ENCODE measurements around the gene NRXN3.
"Not testable (repeated sequence)": the region's sequence is repeated elsewhere in the genome, so short reads cannot be mapped to it uniquely, and the experiment has no call there.

Gene NRXN3

DNA sequence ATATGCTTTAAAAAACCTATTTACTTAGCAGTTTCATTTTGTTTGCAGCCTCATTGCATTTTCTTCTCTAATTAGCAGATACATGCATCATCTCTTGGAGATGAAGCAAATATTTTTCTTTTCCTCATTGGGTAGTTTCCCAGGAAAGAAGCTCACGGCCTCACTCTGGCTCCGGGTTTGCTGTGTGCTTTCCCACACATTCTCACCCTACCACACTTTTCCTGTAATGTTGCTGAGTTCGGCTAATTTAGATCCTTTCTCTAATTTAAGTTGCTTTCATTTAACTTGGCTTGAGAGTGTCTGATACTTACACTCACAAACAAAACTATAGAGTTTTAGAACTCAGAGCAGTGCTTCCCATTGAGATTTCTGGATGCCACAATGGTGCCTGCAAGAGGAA is 928.2 kb downstream of the NRXN3 start:
- Histone ChIP-seq H3K36me3 (ENCODE audit: control insufficient read depth in 5 of 5, insufficient read depth in 5 of 5, low read length in 5 of 5) (no peaks in the 10 kb centered on the region), H3K4me3 (ENCODE audit: low read depth in 1 of 5, low read length in 5 of 5) (no peak overlapping the region), H3K27me3 (ENCODE audit: control insufficient read depth in 5 of 5, insufficient read depth in 4 of 5, low read length in 5 of 5) (peaks cover 0 to 11% (median 0%) of the 10 kb centered on the region in 5 donors), H3K9me3 (ENCODE audit: control insufficient read depth in 5 of 5, low read length in 5 of 5) (no peaks in the 10 kb centered on the region), H3K27ac (ENCODE audit: low read depth, low read length) (no peak overlapping the region), H3K9ac (ENCODE audit: low read length in 5 of 5) (no peak overlapping the region), H3K4me1 (ENCODE audit: control insufficient read depth in 5 of 5, insufficient read depth in 5 of 5, low read length in 5 of 5) (no peaks in the 10 kb centered on the region)

DNA sequence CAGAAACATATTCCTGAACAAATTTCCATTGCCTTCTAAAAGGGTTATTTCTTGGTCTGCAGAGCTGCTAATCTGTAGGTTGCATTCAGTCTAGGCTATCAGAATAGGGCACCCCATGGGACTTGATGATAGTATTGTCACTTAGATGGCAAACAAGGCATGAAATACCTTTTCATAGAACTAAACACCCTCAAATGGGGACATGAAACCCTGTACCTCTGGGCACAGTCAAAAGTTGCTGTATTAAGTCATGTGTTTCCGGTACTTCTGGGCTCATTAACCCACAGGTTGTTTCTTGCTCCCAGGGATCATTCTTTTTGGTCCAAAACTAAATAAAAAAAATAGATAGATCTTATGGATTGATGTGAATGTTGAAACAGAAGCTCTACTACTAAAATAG is 930.4 kb downstream of the NRXN3 start:
- Histone ChIP-seq H3K9me3 (ENCODE audit: control insufficient read depth in 5 of 5, low read length in 5 of 5) (no peaks in the 10 kb centered on the region), H3K27ac (ENCODE audit: low read depth, low read length) (no peak overlapping the region), H3K9ac (ENCODE audit: low read length in 5 of 5) (no peak overlapping the region), H3K36me3 (ENCODE audit: control insufficient read depth in 5 of 5, insufficient read depth in 5 of 5, low read length in 5 of 5) (no peaks in the 10 kb centered on the region), H3K4me1 (ENCODE audit: control insufficient read depth in 5 of 5, insufficient read depth in 5 of 5, low read length in 5 of 5) (no peaks in the 10 kb centered on the region), H3K27me3 (ENCODE audit: control insufficient read depth in 5 of 5, insufficient read depth in 4 of 5, low read length in 5 of 5) (peaks cover 0 to 11% (median 0%) of the 10 kb centered on the region in 5 donors), H3K4me3 (ENCODE audit: low read depth in 1 of 5, low read length in 5 of 5) (no peak overlapping the region)

DNA sequence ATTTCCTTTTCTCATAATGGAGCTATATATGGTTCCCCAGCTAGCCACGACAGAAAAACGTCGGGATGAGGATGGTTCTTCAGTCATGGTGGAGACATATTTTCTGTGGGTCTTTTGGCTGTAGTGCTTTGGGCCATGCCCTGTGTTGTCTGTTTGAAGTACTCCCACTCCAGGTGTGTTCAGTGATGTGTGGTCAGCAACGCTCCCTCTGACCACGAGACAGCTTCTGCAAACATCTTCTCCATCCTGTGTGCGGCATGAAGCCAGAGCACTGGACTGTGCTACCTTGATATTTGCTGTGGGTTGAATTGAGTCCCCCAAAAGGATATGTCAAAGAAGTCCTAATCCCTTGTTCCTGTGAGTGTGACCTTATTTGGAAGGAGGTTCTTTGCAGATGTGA is 931.2 kb downstream of the NRXN3 start:
- no peak overlapping the region for H3K4me3 ChIP-seq (ENCODE audit: low read depth in 1 of 5, low read length in 5 of 5)
- H3K9me3 ChIP-seq (ENCODE audit: control insufficient read depth in 5 of 5, low read length in 5 of 5) = no peaks in the 10 kb centered on the region
- peaks cover 0 to 11% (median 0%) of the 10 kb centered on the region in 5 donors for H3K27me3 ChIP-seq (ENCODE audit: control insufficient read depth in 5 of 5, insufficient read depth in 4 of 5, low read length in 5 of 5)
- H3K4me1 ChIP-seq (ENCODE audit: control insufficient read depth in 5 of 5, insufficient read depth in 5 of 5, low read length in 5 of 5) = no peaks in the 10 kb centered on the region
- no peaks in the 10 kb centered on the region for H3K36me3 ChIP-seq (ENCODE audit: control insufficient read depth in 5 of 5, insufficient read depth in 5 of 5, low read length in 5 of 5)
- no peak overlapping the region for H3K9ac ChIP-seq (ENCODE audit: low read length in 5 of 5)
- no peak overlapping the region for H3K27ac ChIP-seq (ENCODE audit: low read depth, low read length)

DNA sequence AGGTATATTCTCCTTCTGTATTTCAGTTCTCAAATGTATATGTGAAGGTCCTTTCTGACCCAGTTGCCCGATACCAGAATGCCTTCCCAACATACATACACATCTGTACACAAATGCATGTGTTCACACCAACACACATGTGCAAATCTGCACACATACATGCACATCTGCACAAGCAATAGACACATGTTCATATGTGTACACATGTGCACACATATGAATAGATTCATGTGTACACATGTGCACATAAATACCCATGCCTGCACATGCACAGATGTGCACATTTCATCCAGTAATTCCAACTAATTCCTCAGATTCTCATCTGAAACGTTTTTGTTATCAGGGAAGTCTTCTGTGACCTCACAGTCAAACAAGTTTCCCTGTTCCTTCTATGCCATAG is 933.6 kb downstream of the NRXN3 start:
- Histone ChIP-seq H3K27me3 (ENCODE audit: control insufficient read depth in 5 of 5, insufficient read depth in 4 of 5, low read length in 5 of 5) (peaks cover 0 to 7% (median 0%) of the 10 kb centered on the region in 5 donors), H3K4me1 (ENCODE audit: control insufficient read depth in 5 of 5, insufficient read depth in 5 of 5, low read length in 5 of 5) (no peaks in the 10 kb centered on the region), H3K9me3 (ENCODE audit: control insufficient read depth in 5 of 5, low read length in 5 of 5) (no peaks in the 10 kb centered on the region), H3K27ac (ENCODE audit: low read depth, low read length) (no peak overlapping the region), H3K36me3 (ENCODE audit: control insufficient read depth in 5 of 5, insufficient read depth in 5 of 5, low read length in 5 of 5) (no peaks in the 10 kb centered on the region), H3K9ac (ENCODE audit: low read length in 5 of 5) (no peak overlapping the region), H3K4me3 (ENCODE audit: low read depth in 1 of 5, low read length in 5 of 5) (no peak overlapping the region)

DNA sequence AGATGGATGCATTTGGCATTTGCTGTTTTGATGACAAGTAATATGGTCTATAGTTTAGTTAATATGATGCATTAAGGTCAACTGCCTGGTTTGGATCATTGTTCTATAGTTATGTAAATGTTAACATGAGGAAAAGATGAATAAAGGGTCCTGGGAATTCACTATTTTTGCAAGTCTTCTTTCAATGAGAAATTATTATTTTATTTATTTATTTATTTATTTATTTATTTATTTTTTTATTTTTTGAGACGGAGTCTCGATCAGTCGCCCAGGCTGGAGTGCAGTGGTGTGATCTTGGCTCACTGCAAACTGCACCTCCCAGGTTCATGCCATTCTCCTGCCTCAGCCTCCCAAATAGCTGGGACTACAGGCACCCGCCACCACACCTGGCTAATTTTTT is 940.4 kb downstream of the NRXN3 start:
- not testable (repeated sequence) for H3K9me3 ChIP-seq (ENCODE audit: control insufficient read depth in 5 of 5, low read length in 5 of 5); H3K27ac ChIP-seq (ENCODE audit: low read depth, low read length); H3K4me1 ChIP-seq (ENCODE audit: control insufficient read depth in 5 of 5, insufficient read depth in 5 of 5, low read length in 5 of 5); H3K27me3 ChIP-seq (ENCODE audit: control insufficient read depth in 5 of 5, insufficient read depth in 4 of 5, low read length in 5 of 5); H3K4me3 ChIP-seq (ENCODE audit: low read depth in 1 of 5, low read length in 5 of 5); H3K36me3 ChIP-seq (ENCODE audit: control insufficient read depth in 5 of 5, insufficient read depth in 5 of 5, low read length in 5 of 5); H3K9ac ChIP-seq (ENCODE audit: low read length in 5 of 5)

DNA sequence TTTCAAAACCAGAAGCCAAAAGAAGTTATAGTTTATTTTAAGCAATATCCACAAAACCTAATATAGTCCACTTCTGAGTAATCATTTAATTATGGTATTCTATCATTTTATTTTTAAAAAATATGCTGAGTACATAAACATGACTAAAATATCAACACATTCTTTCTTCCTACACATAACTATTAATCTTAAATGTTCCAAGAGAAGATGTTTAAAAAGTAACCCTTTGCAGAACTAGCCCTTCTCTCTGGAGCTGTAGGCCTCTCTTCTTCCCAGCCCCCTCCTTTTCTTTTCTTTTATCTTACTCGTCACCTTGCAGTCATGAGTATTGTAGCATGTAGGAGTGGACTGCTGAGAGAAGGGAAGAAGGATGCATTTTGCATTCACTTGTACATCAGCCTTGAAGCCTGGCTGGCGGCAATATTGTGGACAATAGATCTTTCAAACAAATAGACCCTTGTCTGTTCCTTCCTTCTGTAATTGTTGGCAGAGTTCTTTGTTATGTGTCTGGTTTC is 941.9 kb downstream of the NRXN3 start:
- Histone ChIP-seq H3K4me3 (ENCODE audit: low read depth in 1 of 5, low read length in 5 of 5) (no peak overlapping the region), H3K9ac (ENCODE audit: low read length in 5 of 5) (no peak overlapping the region), H3K36me3 (ENCODE audit: control insufficient read depth in 5 of 5, insufficient read depth in 5 of 5, low read length in 5 of 5) (no peaks in the 10 kb centered on the region), H3K9me3 (ENCODE audit: control insufficient read depth in 5 of 5, low read length in 5 of 5) (no peaks in the 10 kb centered on the region), H3K4me1 (ENCODE audit: control insufficient read depth in 5 of 5, insufficient read depth in 5 of 5, low read length in 5 of 5) (no peaks in the 10 kb centered on the region), H3K27me3 (ENCODE audit: control insufficient read depth in 5 of 5, insufficient read depth in 4 of 5, low read length in 5 of 5) (peaks cover 0 to 3% (median 0%) of the 10 kb centered on the region in 5 donors), H3K27ac (ENCODE audit: low read depth, low read length) (no peak overlapping the region)

DNA sequence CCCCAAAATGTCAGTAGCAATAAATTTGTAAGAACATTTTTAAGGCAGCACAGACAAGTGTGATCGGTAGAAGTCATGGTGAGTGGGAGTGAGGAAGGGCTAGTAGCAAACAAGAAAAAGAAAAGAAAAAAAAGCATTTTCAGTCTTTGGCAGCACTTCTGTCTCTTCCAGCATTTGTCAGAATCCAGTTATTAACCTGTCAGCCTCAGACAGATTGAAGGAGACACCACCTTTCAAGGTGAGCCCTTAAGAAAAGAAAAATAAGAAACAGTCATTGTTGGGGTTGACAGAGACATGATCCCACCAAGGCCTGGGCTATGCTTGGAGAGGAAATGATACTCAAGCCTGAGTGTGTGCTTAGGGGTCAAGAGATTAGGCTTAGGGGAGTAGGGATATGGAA is 947.4 kb downstream of the NRXN3 start:
- peaks cover 0 to 3% (median 0%) of the 10 kb centered on the region in 5 donors for H3K9me3 ChIP-seq (ENCODE audit: control insufficient read depth in 5 of 5, low read length in 5 of 5)
- no peak overlapping the region for H3K4me3 ChIP-seq (ENCODE audit: low read depth in 1 of 5, low read length in 5 of 5)
- peaks cover 0 to 3% (median 0%) of the 10 kb centered on the region in 5 donors for H3K27me3 ChIP-seq (ENCODE audit: control insufficient read depth in 5 of 5, insufficient read depth in 4 of 5, low read length in 5 of 5)
- no peak overlapping the region for H3K27ac ChIP-seq (ENCODE audit: low read depth, low read length)
- no peaks in the 10 kb centered on the region for H3K36me3 ChIP-seq (ENCODE audit: control insufficient read depth in 5 of 5, insufficient read depth in 5 of 5, low read length in 5 of 5)
- no peaks in the 10 kb centered on the region for H3K4me1 ChIP-seq (ENCODE audit: control insufficient read depth in 5 of 5, insufficient read depth in 5 of 5, low read length in 5 of 5)
- H3K9ac ChIP-seq (ENCODE audit: low read length in 5 of 5) = no peak overlapping the region

DNA sequence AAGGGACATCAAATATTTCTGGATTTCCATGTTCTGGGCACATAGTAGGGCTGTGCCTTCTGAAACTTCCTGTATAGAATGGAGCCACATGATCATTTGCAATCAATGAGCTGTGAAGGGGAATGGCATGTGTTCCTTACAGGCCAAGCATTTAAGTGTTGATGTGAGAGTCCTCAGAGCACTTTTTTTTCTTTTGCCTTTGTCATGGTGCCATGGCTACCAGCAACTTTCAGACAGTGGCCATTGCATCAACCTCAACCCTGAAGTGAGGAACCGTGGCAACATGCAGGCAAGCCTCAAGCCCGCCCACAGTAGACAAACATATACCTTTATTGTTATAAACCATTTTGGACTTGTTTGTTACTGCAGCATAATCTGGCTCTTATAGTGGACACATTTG is 948.1 kb downstream of the NRXN3 start:
- Histone ChIP-seq H3K4me3 (ENCODE audit: low read depth in 1 of 5, low read length in 5 of 5) (no peak overlapping the region), H3K36me3 (ENCODE audit: control insufficient read depth in 5 of 5, insufficient read depth in 5 of 5, low read length in 5 of 5) (no peaks in the 10 kb centered on the region), H3K27me3 (ENCODE audit: control insufficient read depth in 5 of 5, insufficient read depth in 4 of 5, low read length in 5 of 5) (peaks cover 0 to 3% (median 0%) of the 10 kb centered on the region in 5 donors), H3K27ac (ENCODE audit: low read depth, low read length) (no peak overlapping the region), H3K9me3 (ENCODE audit: control insufficient read depth in 5 of 5, low read length in 5 of 5) (peaks cover 0 to 3% (median 0%) of the 10 kb centered on the region in 5 donors), H3K4me1 (ENCODE audit: control insufficient read depth in 5 of 5, insufficient read depth in 5 of 5, low read length in 5 of 5) (no peaks in the 10 kb centered on the region), H3K9ac (ENCODE audit: low read length in 5 of 5) (no peak overlapping the region)

DNA sequence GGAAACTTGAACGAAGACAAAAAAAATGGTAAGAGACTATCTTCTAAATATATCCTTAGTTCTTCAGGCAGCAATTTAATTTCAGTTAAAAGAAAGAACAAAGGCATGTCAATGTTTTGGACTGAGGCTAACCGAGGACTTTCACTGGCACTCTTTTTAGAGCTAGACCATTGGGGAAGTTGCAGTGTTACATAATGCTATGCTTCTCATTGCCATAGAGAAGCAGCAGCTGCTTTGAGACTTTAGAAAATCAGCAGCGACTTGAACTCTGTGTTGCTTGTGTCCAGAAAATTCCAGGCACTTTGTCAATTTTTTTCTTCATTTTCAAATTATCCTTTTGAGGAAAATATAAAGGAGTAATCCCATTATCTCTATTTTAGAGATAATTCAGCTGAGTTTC is 964.2 kb downstream of the NRXN3 start:
- Histone ChIP-seq H3K4me3 (ENCODE audit: low read depth in 1 of 5, low read length in 5 of 5) (no peak overlapping the region), H3K9me3 (ENCODE audit: control insufficient read depth in 5 of 5, low read length in 5 of 5) (no peaks in the 10 kb centered on the region), H3K27me3 (ENCODE audit: control insufficient read depth in 5 of 5, insufficient read depth in 4 of 5, low read length in 5 of 5) (no peaks in the 10 kb centered on the region), H3K9ac (ENCODE audit: low read length in 5 of 5) (no peak overlapping the region), H3K27ac (ENCODE audit: low read depth, low read length) (no peak overlapping the region), H3K36me3 (ENCODE audit: control insufficient read depth in 5 of 5, insufficient read depth in 5 of 5, low read length in 5 of 5) (no peaks in the 10 kb centered on the region), H3K4me1 (ENCODE audit: control insufficient read depth in 5 of 5, insufficient read depth in 5 of 5, low read length in 5 of 5) (no peaks in the 10 kb centered on the region)

DNA sequence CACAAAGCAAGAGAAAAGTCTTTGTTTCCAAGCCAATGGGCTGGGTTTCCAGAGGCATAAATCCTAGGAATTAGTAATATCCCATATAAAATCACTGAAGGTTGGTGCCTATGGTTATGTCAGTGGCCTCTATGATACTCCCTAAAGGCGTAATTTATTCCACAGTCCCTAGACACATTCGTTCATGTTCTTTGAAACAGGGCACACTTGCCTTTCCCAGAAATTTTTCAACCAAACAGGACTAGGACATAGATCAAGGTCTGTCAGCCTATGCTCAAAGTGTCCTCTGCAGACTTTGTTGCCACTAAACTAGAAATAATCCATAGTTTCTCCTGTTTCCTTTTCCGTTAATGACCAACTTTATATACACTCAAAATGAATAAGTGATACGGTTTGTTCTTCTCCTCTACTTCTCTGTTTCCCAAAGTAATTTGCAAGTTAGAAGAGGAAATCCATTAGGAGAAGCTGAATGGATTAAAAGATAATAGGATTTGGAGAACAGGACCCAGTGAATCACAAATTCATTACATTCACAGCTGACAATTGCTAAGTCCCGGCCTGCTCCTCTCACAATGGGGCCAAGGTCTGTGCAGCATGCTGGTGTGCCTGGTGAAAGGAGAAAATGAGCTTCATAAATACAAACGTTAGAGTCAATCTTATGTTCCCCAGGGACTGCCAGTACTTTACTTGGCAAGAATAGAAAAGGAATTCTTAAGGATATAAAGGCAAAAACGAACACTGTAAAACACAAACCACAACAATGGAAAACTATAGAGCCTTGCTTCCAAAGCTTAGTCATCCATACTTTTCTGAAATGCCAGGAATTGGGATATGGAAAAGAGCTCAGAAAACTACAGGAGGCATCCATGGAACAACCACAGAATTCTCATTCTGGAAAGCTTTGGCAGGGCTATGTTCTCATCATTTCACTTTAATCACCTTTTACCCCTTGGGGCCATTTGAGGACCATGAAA is 966.2 kb downstream of the NRXN3 start:
- H3K9ac ChIP-seq (ENCODE audit: low read length in 5 of 5) = no peak overlapping the region
- H3K4me1 ChIP-seq (ENCODE audit: control insufficient read depth in 5 of 5, insufficient read depth in 5 of 5, low read length in 5 of 5) = no peaks in the 10 kb centered on the region
- H3K27me3 ChIP-seq (ENCODE audit: control insufficient read depth in 5 of 5, insufficient read depth in 4 of 5, low read length in 5 of 5) = no peaks in the 10 kb centered on the region
- no peaks in the 10 kb centered on the region for H3K9me3 ChIP-seq (ENCODE audit: control insufficient read depth in 5 of 5, low read length in 5 of 5)
- no peaks in the 10 kb centered on the region for H3K36me3 ChIP-seq (ENCODE audit: control insufficient read depth in 5 of 5, insufficient read depth in 5 of 5, low read length in 5 of 5)
- no peak overlapping the region for H3K4me3 ChIP-seq (ENCODE audit: low read depth in 1 of 5, low read length in 5 of 5)
- no peak overlapping the region for H3K27ac ChIP-seq (ENCODE audit: low read depth, low read length)
